H1 (cell line): ENCODE measurements around the gene SPIRE2. TPM values are rescaled to one million over a fixed set of nuclear protein-coding genes. Genes with fewer than 3 reads are reported as not detected.

ENCODE experiments used
- CTCF ChIA-PET: fragments of 300-600 bp; sonication (Branson Sonifier 250); formaldehyde crosslinking; loops from one replicate; lab custom pipeline; 2021; ENCODE audit not compliant: partially characterized antibody; lab: Charles Lee
- POLR2A ChIA-PET: fragments of 300-600 bp; sonication (Branson Sonifier 250); formaldehyde crosslinking; loops from one replicate; lab custom pipeline; 2021; ENCODE audit warnings: inconsistent platforms; ENCODE audit not compliant: partially characterized antibody; lab: Charles Lee
- DNase-seq, 2 experiments: peaks; one replicate each; pipeline versions ENCODE4 v3.0.0 to v3.0.0-alpha.2; 2010 to 2022; ENCODE audit warnings: low spot score in 2 of 2, low read depth in 1 of 2, mixed read lengths in 1 of 2
- FAIRE-seq: peaks from 2 replicates; lab custom pipeline; 2011; peaks lifted over from hg19 to GRCh38; lab: Jason Lieb, UNC
- H2AFZ ChIP-seq: 2 replicates; pipeline ENCODE4 v1.8.1; 2012; ENCODE audit warnings: low read length, inconsistent platforms
- H2AK5ac ChIP-seq: 2 replicates; pipeline ENCODE4 v1.6.1; 2013; ENCODE audit warnings: low read depth, low read length
- H2BK120ac ChIP-seq: replicated peaks from 2 replicates; pipeline ENCODE3; 2013; ENCODE audit warnings: low read depth, low read length, inconsistent platforms
- H2BK12ac ChIP-seq: 2 replicates; pipeline ENCODE4 v1.6.1; 2013; ENCODE audit warnings: low read depth, low read length
- H2BK15ac ChIP-seq: 2 replicates; pipeline ENCODE4 v1.6.1; 2013; ENCODE audit warnings: low read length
- H2BK20ac ChIP-seq: 2 replicates; pipeline ENCODE4 v1.6.1; 2013; ENCODE audit warnings: low read length
- H2BK5ac ChIP-seq: 2 replicates; pipeline ENCODE4 v1.6.1; 2013; ENCODE audit warnings: low read depth, low read length
- H3K14ac ChIP-seq: 2 replicates; pipeline ENCODE4 v1.6.1; 2013; ENCODE audit warnings: inconsistent platforms; ENCODE audit not compliant: insufficient read length
- H3K18ac ChIP-seq: 2 replicates; pipeline ENCODE4 v1.6.1; 2013; ENCODE audit warnings: low read length; ENCODE audit errors: extremely low read depth
- H3K23ac ChIP-seq: 2 replicates; pipeline ENCODE4 v1.6.1; 2013; ENCODE audit warnings: inconsistent platforms; ENCODE audit not compliant: insufficient read length
- H3K23me2 ChIP-seq: 2 replicates; pipeline ENCODE4 v1.6.1; 2013; ENCODE audit warnings: low read depth, low read length
- H3K27ac ChIP-seq: 2 replicates; pipeline ENCODE4 v1.6.1; 2011; ENCODE audit warnings: low read depth, low read length, inconsistent platforms
- H3K27me3 ChIP-seq, 4 experiments: replicated peaks in 1 of 4; 1 replicate in 1 of 4; 2 replicates in 3 of 4; pipeline versions ENCODE4 v1.6.1 to v1.8.1; 2011 to 2013; ENCODE audit warnings: low read length in 3 of 4, mild to moderate bottlenecking in 3 of 4, inconsistent platforms in 2 of 4, mixed read lengths in 2 of 4, moderate library complexity in 1 of 4; ENCODE audit not compliant: control insufficient read depth in 3 of 4, insufficient read depth in 3 of 4; ENCODE audit errors: extremely low read depth in 1 of 4
- H3K36me3 ChIP-seq, 4 experiments: 2 replicates each; pipeline versions ENCODE4 v1.6.1 to v1.8.1; 2011 to 2013; ENCODE audit warnings: mild to moderate bottlenecking in 4 of 4, low read length in 3 of 4, moderate library complexity in 2 of 4, control low read depth in 1 of 4, inconsistent platforms in 1 of 4; ENCODE audit not compliant: insufficient read depth in 4 of 4, control insufficient read depth in 2 of 4
- H3K4ac ChIP-seq: replicated peaks from 2 replicates; pipeline ENCODE3; 2013; ENCODE audit warnings: low read length, low read depth, mixed read lengths, inconsistent platforms; ENCODE audit not compliant: insufficient read length
- H3K4me1 ChIP-seq, 4 experiments: replicated peaks in 1 of 4; 1 replicate in 1 of 4; 2 replicates in 3 of 4; pipeline versions ENCODE4 v1.6.1 to v1.8.1; 2011 to 2013; ENCODE audit warnings: low read length in 3 of 4, inconsistent platforms in 2 of 4, mixed read lengths in 1 of 4; ENCODE audit not compliant: insufficient read depth in 4 of 4, control insufficient read depth in 3 of 4
- H3K4me2 ChIP-seq, 2 experiments: 2 replicates each; pipeline versions ENCODE4 v1.6.1 to v1.8.1; 2011 to 2013; ENCODE audit warnings: low read depth in 2 of 2, low read length in 2 of 2, control low read depth in 1 of 2, inconsistent platforms in 1 of 2, mild to moderate bottlenecking in 1 of 2; ENCODE audit not compliant: insufficient read depth in 1 of 2
- H3K4me3 ChIP-seq, 4 experiments: fragments of 200-600, 300-600 bp in 1 of 4; sonication (generic), shearing (Covaris generic), sonication (Bioruptor Twin) in 1 of 4; 2 replicates each; pipeline versions ENCODE4 v1.5.1 to v1.8.1; 2011 to 2016; ENCODE audit warnings: low read length in 4 of 4, low read depth in 3 of 4, control low read depth in 2 of 4, inconsistent platforms in 2 of 4, mild to moderate bottlenecking in 2 of 4, mixed read lengths in 1 of 4, moderate library complexity in 1 of 4; ENCODE audit not compliant: insufficient read depth in 2 of 4; ENCODE audit errors: extremely low read depth in 1 of 4
- H3K56ac ChIP-seq: replicated peaks from 2 replicates; pipeline ENCODE3; 2013; ENCODE audit warnings: low read depth, mild to moderate bottlenecking, mixed read lengths, low read length, inconsistent platforms; ENCODE audit not compliant: insufficient read length
- H3K79me1 ChIP-seq: 2 replicates; pipeline ENCODE4 v1.6.1; 2013; ENCODE audit warnings: low read depth, low read length, control low read depth
- H3K79me2 ChIP-seq, 2 experiments: 2 replicates each; pipeline versions ENCODE4 v1.6.1 to v1.8.1; 2012 to 2013; ENCODE audit warnings: low read length in 2 of 2, mild to moderate bottlenecking in 2 of 2, inconsistent platforms in 1 of 2; ENCODE audit not compliant: insufficient read depth in 2 of 2, control insufficient read depth in 1 of 2
- H3K9ac ChIP-seq, 4 experiments: replicated peaks in 1 of 4; 1 replicate in 1 of 4; 2 replicates in 3 of 4; pipeline versions ENCODE4 v1.6.1 to v1.8.1; 2011 to 2013; ENCODE audit warnings: low read depth in 3 of 4, low read length in 3 of 4, control low read depth in 2 of 4, mild to moderate bottlenecking in 2 of 4, moderate library complexity in 2 of 4, inconsistent platforms in 1 of 4; ENCODE audit errors: extremely low read depth in 1 of 4
- H3K9me3 ChIP-seq, 2 experiments: 2 replicates each; pipeline versions ENCODE4 v1.6.1 to v1.8.1; 2012 to 2013; ENCODE audit warnings: mild to moderate bottlenecking in 2 of 2, moderate library complexity in 2 of 2, control low read depth in 1 of 2, inconsistent platforms in 1 of 2, low read depth in 1 of 2, low read length in 1 of 2, mixed read lengths in 1 of 2; ENCODE audit not compliant: insufficient read depth in 2 of 2
- H4K20me1 ChIP-seq, 2 experiments: replicated peaks in 1 of 2; 2 replicates each; pipeline versions ENCODE3 to v1.8.1; 2011 to 2013; ENCODE audit warnings: inconsistent platforms in 2 of 2, low read length in 2 of 2, mild to moderate bottlenecking in 1 of 2; ENCODE audit not compliant: insufficient read depth in 2 of 2, control insufficient read depth in 1 of 2
- H4K5ac ChIP-seq: 2 replicates; pipeline ENCODE4 v1.6.1; 2013; ENCODE audit warnings: low read length, low read depth, mixed read lengths, inconsistent platforms; ENCODE audit not compliant: insufficient read length
- H4K8ac ChIP-seq: 2 replicates; pipeline ENCODE4 v1.8.0; 2013; ENCODE audit warnings: mild to moderate bottlenecking, moderate library complexity, low read length, inconsistent platforms; ENCODE audit not compliant: insufficient read depth; ENCODE audit errors: extremely low read depth
- H4K91ac ChIP-seq: replicated peaks from 2 replicates; pipeline ENCODE3; 2013; ENCODE audit warnings: low read length, mixed read lengths, inconsistent platforms; ENCODE audit not compliant: insufficient read length
- GABPA ChIP-seq: IDR thresholded peaks from 2 replicates; pipeline ENCODE4 v1.6.1; 2011; ENCODE audit warnings: mild to moderate bottlenecking, low read length, moderate library complexity, borderline replicate concordance; ENCODE audit not compliant: insufficient read depth
- WGBS, 2 experiments: shearing (Covaris generic) in 1 of 2; methylation state at CpG; one replicate each; pipeline versions ENCODE4 v1.1.6 to v1.1.7; 2013 to 2015; ENCODE audit warnings: low lambda C conversion rate in 2 of 2, mixed read lengths in 2 of 2, inconsistent platforms in 1 of 2, low coverage in 1 of 2, missing lambda C conversion rate in 1 of 2; ENCODE audit not compliant: insufficient replicate concordance in 2 of 2, insufficient coverage in 1 of 2, insufficient read length in 1 of 2; ENCODE audit errors: extremely low coverage in 1 of 2, missing lambda C conversion rate in 1 of 2; 5-methylcytosine and 5-hydroxymethylcytosine counted together
- polyA plus RNA-seq, 7 experiments: library from polyadenylated mRNA; depleted of rRNA in 3 of 7; stranded (reverse) in 5 of 7; unstranded in 2 of 7; fragments of >200 nt in 5 of 7; fragments of 200-250 nt in 2 of 7; gene quantifications; 1 replicate in 5 of 7; 2 replicates in 1 of 7; 4 replicates in 1 of 7; pipeline versions ENCODE4 v1.2.1 to v1.2.3, GENCODE V29; 2011 to 2013; ENCODE audit warnings: missing spikeins in 2 of 7, mixed read lengths in 2 of 7
- total RNA-seq: library from RNA; stranded (reverse); fragmentation: NEBNext Ultra II Directional; extraction: Animal tissue kit (Norgen Biotek cat#: 25700); gene quantifications from 2 replicates; pipeline ENCODE4 v1.2.1, GENCODE V29; 2021

Gene SPIRE2
- total and polyA plus RNA-seq, 2 of the 8 experiments (the other 6 are each of a cell fraction or from before 2014, with no cell fraction given): 7.4 to 15.4 TPM

GRCh38 chr16:89864527-89864820 lies 36.2 kb downstream of the SPIRE2 start:
- no peaks in the 10 kb centered on the region; the same call in 1 of the 2 replicates for H3K79me1 ChIP-seq
- H3K4me2 ChIP-seq: no peak overlapping the region

More at GRCh38 chr16:89864527-89864820, 36.2 kb downstream of the SPIRE2 start:
- Histone ChIP-seq H4K8ac (no peak overlapping the region), H2BK20ac (no peak overlapping the region), H3K9me3 (peaks cover 4 to 8% of the 10 kb centered on the region in 2 experiments; a peak in 3 of 4 replicates), H3K4me3 (no peak overlapping the region), H3K9ac (no peak overlapping the region), H3K23ac (no peak overlapping the region), H3K27ac (no peak overlapping the region), H4K91ac (no peak overlapping the region), H3K56ac (no peak overlapping the region), H3K18ac (no peak overlapping the region), H4K5ac (no peak overlapping the region), H3K79me2 (no peaks in the 10 kb centered on the region), H3K4me1 (peaks cover 0 to 2% (median 0%) of the 10 kb centered on the region in 4 experiments; a peak in 2 of 7 replicates), H2AK5ac (no peak overlapping the region), H3K23me2 (no peaks in the 10 kb centered on the region), H3K4ac (no peak overlapping the region), H2AFZ (no peak overlapping the region), H2BK15ac (no peak overlapping the region), H2BK120ac (no peak overlapping the region), H3K14ac (no peak overlapping the region), H4K20me1 (peaks cover 0 to 2% of the 10 kb centered on the region in 2 experiments), H3K36me3 (no peaks in the 10 kb centered on the region; a peak in 1 of 8 replicates), H2BK5ac (no peak overlapping the region), H3K27me3 (no peaks in the 10 kb centered on the region), H2BK12ac (no peak overlapping the region)
- WGBS, 2 experiments: 90% methylated on average over 5 of the region's 5 CpGs; no CpG with 5 or more reads in 1 of the 2 experiments
- no peak for FAIRE-seq
- ChIA-PET POLR2A (no interaction called here), CTCF (interaction anchor here (0.6 to 1.4 kb wide), 4 partner anchors 9 to 318 kb away, joined by 3 to 5 read pairs (median 4); partner anchors contain the start of gene TCF25)
- no peak for TF ChIP-seq GABPA
- DNase-seq: no peak
